ENCODE data around the gene DGKB.

Gene DGKB

DNA sequence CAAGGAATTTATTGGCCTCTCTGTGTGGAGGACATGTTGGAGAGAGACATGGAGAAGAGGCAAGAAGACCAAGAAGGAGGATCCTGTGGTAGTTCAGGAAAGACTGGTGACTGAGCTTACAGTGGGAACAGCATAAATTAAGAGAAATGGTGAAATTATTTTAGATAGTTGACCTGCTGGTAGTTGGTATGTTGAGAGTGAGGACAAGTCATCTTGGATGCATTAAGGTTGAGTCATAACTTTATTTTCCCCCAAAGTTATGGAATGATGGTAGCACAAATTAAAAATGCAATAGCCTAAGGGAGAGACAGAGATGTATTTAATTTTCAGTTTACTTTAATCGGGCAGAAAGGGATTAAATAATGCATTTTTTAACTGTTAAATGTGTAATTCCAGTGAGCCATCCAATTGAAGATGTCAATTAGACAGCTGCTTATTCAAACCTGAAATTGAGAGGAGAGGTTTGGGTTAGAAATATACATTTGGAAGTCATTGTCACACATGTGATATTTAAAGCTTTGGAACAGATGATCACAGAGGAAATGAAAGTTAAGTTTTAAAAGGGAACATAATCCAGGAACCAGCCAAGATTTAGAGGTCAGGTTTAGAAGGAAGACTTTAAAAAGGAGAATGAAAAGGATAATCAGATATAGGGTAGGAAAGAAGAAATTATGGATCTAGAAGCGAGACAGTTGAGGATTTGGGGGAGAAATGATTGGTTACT lies 80.6 kb downstream of the DGKB start:
- peak; percentile 50 for DNase-seq (ENCODE audit: low spot score)

DNA sequence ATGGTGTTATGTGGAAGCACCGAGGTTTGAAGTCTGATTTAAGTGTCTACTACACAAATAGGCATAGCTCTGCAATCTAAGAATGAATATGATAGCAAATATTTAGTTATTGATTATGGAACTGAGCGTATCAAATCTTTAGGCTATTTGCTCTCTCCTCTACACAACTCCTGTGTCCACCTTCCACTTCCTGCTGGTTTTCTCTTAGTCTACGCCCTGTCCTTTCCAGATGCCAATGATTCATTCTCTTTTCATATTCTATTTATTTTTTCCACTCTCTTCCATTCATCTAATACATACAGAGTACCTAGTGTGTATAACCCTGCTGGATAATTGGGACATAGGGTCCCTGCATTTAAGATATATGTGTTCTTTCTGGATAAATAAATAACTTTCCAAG lies 83.7 kb downstream of the DGKB start:
- DNase-seq (ENCODE audit: low spot score): no peak

DNA sequence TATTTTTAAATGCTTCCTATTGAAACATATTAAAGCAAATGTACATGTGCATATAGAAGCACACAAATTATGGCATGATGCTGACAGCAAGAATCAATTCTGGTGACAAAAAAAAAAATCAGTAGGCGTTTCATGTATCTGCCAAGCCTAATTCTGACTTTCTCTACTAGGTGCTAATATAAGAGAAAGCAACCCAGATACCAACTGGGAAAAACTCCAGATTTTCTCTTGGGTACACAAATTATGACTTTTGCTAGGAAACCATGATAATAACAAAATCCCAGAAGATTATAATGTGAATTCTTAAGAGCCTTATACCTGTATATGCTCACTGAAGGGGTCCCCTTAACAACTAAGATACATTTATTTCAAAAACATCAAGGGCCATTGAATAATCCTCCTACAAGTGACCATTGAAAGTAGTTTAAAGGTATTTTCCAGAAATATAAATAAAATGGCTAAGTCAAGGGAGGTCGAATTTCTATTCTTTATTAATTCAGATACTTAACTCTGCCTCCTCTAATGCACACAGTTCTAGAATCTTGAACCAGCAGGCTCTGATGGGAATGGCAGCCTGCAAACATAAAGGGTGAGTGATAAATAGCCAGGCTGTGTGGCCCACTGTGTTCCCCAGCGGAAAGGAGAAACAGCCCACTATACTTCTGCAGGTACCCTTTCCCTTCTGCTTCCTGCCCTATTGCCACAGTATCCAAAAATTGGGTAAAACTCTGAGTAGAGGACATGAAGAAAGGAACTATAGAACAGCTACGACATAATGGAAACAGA lies 84.5 kb downstream of the DGKB start:
- no peak for DNase-seq (ENCODE audit: low spot score)

DNA sequence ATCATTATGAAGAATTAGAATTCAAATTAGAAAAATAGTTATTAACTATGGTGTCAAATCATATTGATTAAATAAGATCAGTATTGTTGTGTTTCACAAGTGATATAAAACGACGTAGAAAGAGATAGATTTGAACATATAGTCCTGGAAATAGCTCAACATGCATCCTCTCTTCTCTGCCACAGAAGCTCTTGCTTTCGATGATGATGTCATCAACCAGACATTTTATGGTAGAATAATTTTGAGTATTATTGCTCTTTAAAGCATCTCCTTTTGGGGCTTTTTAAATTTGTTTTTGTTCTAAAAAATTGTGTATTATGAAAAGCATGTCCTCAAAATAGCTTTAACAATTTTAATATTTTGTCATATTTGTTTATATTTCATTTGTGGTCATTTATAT lies 95.0 kb downstream of the DGKB start:
- peak; percentile 21 for DNase-seq (ENCODE audit: low spot score)

- peak; percentile 61 for DNase-seq (ENCODE audit: low spot score)
Measured at GRCh38 chr7:14806891-14807290, 95.7 kb downstream of the DGKB start.

DNA sequence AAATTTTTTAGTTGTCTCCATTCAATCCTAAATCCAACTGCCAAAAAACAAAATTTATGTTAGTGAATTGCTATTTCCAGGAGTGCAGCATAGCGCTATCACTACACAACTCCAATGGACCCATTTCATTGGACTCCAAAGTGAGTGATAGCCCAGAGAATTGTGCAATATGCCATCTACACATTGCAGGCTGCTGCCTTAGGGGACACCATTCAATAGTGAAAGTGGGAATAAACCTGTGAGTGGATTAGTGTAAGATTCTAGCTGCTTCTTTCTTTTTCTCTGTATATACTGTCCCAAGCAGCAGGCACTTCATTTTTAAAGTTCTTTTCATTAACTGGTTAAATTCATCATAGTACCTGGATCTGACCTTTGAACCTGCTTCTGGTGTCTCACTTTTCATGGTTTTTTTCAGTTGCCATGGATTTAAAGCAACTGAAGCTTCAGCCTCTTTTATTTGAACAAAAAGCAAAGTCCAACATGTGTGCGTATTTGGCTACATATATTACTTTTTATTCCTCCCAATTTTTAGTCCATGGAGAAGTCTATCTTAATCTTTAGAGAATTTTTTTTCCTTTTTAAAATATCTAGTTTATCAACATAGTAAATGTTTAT lies 97.3 kb downstream of the DGKB start:
- no peak for DNase-seq (ENCODE audit: low spot score)

GRCh38 chr7:14800664-14801063 lies 101.9 kb downstream of the DGKB start:
- DNase-seq (ENCODE audit: low spot score): no peak

GRCh38 chr7:14793151-14793550 lies 109.4 kb downstream of the DGKB start:
- DNase-seq (ENCODE audit: low spot score): no peak

- no peak for DNase-seq (ENCODE audit: low spot score)
Measured at GRCh38 chr7:14787551-14787950, 115.0 kb downstream of the DGKB start.

DNA sequence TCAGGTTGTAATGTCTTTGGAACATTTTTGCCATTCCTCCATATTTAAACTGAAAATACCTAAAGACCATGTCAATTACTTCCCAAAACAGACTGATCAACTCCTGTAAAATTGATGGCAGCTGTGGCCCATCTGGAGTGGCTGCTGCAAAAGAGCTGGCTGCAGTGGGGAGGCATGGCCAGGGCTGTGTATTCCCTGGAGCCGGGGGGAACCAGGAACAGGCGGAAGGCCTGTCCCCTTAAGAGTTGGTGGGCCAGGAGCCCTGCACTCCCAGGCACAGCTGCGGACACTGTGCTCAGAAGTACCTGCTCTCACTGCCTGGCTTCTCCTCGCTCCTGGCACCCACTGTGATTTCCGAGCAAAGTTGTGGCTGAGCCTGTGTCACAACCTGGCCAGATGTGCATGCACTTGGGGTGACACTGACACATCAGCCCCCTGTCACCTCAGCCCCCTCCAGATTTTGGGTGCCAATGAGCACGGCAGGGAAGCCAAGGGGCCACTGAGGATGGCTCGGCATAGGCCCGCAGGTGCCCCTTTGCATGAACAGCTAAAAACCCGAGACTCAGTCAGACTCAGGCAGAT lies 116.1 kb downstream of the DGKB start:
- DNase-seq (ENCODE audit: low spot score): no peak

GRCh38 chr7:14777806-14778205 lies 124.7 kb downstream of the DGKB start:
- DNase-seq (ENCODE audit: low spot score): no peak

GRCh38 chr7:14776266-14776665 lies 126.3 kb downstream of the DGKB start:
- no peak for DNase-seq (ENCODE audit: low spot score)

DNA sequence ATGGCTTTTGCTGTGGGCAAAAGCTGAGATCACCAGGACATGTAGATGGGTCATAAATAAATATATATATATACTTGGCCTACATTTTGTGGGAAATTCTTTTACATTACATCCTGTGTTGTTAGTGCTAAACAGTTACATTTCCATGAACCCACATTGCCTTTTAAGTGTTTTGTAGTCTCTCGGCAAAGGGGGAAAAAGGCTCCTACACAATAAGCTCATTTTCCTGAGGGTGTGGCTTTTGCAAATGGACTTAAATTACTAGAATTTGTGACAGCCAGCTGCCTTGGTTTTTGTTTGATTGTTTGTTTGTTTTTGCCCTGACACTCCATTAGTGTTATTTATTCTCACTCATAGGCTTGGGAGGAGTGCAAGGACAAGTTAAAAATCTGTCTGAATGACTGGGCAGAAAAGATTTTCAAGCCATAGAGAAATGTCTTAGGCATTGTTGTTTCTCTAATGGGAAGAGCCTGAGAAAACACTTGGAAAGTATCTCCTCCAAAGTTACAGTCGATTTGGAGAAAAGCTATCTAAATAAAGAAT lies 128.8 kb downstream of the DGKB start:
- DNase-seq (ENCODE audit: low spot score): no peak

DNA sequence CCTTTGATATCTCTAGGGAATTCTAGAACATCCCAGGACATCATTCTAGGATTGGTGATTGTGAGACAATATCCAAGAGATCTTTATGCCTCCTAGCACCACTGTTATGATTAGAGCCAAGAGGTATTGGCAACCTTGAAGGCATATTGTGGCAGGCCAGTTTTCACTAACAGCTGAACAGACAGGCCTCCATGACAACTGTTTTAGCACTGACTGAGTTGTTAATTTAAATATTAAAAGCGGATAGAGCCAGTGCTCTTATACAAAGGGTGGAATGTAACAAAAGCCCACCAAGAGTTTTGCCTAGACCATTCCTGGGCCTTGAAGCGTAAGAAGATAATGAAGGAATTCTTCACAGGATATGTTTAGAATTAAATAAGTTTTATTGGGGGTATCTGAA lies 131.9 kb downstream of the DGKB start:
- DNase-seq (ENCODE audit: low spot score): no peak

DNA sequence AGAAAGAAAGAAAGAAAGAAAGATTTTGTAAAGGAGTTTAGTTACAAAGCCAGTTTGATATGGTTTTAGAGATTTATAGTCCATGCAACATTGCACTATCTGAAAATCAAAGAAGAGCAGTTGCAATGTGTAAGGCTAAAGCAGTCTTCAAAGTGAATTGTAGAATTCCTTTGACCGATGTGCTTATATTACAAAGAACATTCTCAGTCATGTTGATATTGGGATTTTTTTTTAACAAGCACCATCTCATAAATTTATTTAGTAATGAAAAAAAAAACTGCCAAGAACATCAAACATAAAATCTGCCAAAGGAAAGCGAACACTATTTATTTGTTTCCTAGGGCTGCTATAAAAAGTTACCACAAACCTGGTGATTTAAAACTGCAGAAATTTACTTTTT lies 133.3 kb downstream of the DGKB start:
- no peak for DNase-seq (ENCODE audit: low spot score)

DNA sequence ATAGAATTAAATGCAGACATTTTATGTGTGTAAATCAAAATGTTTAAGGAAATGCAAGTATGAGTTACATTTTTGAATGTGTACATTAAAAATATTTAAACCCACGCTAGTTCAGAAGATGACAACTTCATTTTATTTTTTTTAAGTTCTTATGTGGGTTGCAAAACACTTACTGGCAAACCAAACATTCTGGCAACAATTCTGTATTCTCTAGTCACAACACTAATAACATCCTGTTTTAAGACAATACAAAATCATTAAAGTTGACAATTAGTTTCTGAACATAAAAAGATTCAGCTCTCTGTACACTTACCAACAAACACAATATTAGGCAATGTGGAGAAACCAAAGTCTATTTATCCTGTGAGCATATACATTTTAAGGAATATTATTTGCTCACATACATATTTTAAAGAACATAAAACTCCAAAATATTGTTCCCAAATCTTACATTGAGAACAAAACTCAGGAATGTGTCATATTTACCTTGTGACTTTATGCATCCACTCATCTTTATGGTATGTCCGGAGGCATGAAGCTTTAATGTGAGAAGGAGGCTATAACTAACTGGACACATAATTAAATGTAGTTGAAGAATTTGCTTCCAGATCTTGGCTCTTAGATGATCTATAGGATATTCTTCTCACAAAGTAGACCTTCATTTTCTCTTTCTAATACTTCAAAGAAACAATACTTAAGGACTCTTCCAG lies 134.7 kb downstream of the DGKB start:
- DNase-seq (ENCODE audit: low spot score): no peak

DNA sequence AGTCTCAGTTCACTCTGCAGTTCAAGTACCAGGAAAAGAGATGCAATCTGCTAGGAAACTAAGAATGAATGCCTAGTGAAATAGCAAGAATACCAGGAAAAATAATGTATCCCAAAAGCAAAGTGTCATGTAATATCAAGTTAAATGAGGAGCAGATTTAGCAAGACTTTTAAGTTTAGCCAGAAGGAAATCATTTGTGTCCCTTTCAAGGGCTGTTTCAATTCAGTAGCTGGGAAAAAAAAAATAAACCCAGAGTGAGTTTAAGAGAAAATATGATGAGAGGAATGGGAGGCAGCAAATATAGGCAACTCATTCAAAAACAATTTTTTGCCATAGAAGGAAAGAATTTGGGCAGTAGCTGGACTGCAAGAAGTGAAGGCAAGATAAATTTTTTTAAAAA lies 135.8 kb downstream of the DGKB start:
- no peak for DNase-seq (ENCODE audit: low spot score)

GRCh38 chr7:14765731-14766130 lies 136.8 kb downstream of the DGKB start:
- DNase-seq (ENCODE audit: low spot score): no peak

DNA sequence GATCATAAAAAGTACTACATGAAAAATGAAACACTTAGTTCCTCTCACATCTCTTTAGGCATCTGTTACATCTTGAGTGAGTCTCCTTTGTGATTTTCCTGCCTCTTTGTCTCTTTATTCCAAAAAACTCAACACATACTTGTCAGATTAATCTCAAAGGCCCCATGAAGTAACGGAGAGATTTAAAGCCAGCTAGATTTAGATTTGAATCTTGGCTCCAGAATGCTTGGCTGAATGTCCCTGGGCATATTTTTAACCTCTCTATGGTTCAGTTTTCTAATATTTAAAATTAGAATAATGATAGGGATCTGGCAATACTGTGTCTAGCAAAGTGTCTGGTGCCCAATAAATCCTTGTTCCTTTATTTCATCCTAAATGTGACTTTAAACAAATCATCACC lies 140.0 kb downstream of the DGKB start:
- no peak for DNase-seq (ENCODE audit: low spot score)

DNA sequence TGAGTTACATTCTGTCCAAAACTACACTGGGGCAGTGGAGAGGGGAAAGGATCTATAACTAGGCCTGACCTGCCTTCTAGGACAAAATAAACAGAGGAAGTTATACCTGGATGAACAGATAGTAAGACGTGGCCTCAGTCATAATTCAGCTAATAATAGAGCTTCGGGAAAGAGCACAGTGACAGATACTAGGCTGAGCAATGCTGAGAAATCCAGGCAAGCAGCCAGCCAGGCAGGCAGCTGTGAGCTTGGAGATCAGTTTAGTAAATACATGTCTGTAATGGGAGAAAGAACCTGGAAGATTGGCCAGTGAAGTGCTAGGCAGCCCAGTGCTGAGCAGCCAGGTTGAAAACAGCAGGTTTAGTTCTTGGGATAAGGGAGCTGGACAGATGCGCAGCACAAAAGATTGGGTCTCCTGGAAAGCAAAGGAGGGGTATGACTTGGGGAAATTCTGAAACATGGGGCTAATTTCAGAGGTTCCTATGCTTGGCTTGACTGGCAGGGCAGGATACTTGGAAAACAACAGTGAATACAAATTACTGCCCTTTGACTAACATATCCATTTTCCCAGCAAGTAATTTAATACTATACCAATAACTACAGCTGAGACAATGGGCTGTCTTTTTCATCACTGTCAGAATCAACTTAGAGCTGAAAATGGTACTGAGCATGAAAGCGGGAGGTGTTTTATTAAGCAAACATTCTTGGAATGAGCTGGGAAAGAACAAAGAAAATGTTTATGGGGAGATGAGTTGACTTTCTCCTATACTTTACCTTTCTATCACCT lies 140.8 kb downstream of the DGKB start:
- DNase-seq (ENCODE audit: low spot score): peak; percentile 61

Data from GM03348 (cell line).